Fibroblast of skin of scalp (primary cell): Measurements from ENCODE around the gene MIEN1.
"Not testable (repeated sequence)": the region's sequence is repeated elsewhere in the genome, so short reads cannot be mapped to it uniquely, and the experiment has no call there.

Experiments
- DNase-seq: peaks from one replicate; pipeline ENCODE4 v3.0.0-alpha.2; 2013

MIEN1 gene

DNA sequence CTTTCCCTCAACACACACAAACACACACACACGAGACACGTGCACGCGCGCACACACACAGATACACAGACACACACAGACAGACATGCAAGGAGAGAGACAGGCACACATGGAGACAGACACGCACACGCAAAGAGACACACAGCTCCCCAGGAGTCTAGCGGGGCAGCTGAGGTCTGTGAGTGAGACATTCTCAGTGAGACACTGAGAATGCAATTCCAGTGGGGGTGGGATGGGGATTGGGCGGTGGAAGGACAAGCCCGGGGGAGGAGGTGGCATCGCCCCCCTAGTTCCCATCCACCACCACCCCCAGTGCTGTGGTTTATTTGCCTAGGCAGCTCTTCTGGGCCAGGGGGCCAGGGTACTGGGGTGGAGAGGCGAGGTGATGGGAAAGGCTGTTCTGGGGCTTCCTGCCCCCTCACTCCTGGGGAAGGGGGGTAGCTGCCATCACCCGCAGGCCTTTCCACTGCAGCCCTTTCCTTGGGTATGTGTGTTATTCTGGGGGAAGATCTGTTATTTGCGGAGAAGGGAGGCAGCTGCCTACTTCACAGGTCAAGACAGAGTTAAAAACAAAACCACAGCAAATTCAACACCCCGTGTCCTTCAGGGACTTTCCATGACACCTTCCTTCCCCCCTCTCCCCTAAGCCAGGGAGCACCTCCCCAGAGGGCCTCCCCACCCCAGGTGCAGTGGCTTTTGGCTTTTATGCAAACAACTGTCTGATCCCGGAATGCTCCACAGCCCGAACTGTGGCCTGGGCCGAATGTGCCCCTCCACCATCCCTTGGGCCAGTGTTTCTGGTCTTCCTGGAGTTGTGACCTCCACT lies 25.4 kb upstream of the MIEN1 start:
- peak; percentile 81 for DNase-seq

DNA sequence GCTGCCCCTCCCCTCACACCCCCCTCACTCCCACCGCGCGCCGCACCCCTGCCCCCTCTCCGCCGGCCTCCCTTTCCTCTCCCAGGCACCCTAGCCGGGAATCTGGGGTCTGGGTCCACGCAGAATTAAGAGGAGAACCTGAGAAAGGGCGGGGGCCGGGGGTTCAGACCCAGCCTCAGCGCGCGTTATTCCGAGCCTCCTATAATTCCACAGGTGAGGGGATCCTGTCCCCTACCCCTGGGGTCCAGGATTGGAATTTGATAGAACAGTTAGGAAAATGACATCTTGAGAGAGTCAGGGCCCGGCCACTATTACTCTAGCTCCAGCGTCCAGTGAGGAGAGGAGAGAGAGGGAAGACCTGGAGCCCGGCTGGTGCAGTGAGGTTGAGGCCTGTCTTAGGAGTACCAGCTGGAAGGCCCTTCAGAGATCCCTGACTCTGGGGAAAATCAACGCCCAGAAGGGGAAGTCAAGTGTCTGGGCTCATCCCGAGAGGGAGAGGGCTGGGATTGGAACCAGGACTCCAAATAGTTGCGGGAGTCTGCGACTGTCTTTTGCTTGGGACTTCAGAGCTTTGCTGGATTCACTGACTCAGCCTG lies 24.7 kb upstream of the MIEN1 start:
- DNase-seq, result no peak

DNA sequence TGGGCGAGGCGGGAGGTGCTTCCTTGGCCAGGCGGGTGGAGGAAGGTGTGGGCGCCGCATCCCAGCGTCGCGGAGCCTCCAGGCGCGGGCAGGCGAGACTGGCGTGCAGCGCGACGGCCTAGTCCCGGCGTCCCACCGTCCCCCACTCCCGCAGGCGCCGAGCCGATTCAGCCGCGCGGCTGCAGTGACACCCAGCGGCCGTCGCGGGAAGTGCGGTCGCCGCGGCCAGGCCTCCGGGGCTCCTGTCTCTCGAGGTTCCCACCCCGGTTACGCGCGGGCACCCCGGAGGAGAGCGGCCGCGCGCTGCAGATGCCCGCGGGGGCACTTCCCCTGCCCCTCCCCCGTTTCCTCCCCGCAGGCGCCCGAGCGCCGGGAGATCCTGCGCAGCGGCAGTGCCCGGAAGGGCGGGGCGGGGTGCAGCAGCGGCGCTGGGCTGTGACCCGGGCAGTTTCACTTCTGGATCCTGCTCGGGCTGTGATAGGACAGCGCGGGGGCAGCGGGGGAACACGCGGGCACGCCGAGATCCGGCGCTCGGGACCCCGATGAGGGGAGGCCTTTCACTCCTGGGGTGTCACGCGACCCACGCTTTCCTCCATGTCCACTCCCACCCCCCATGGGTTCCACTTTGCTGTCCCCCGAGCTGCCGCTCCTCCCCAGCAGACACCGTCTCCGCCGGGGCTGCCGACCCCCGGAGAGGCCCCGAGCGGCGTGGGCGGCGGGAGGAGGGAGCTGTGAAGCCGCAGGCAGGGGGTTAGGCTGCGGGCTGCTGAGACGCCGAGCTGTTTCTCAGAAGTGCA lies 24.0 kb upstream of the MIEN1 start:
- DNase-seq, result peak; percentile 91

DNA sequence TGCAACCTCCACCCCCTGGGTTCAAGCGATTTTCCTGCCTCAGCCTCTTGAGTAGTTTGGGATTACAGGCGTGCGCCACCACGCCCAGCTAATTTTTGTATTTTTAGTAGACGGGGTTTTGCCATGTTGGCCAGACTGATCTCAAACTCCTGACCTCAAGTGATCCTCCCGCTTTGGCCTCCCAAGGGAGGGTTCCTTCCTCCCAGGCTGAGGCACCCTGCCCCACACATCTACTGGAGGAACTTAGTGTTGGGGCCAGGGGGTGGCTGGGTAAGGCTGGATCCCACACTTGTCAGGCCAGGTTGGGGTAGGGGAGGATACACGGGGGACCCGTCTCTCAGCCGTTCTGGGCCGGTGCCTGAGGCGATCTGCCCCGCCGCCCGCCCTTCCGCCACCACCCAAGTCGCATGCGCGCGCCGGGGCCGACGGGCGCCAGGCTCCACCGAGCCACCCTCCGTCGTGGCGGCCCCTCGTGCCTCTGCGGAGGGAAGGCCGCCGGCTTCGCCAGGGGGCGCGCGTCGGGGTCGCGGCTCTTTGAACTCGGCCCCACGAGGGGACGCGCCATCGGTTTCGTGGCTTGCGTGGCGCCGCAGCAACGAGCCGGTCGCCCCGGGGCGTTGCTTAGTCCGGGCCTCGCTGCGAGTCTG lies 23.3 kb upstream of the MIEN1 start:
- peak; percentile 47 for DNase-seq

DNA sequence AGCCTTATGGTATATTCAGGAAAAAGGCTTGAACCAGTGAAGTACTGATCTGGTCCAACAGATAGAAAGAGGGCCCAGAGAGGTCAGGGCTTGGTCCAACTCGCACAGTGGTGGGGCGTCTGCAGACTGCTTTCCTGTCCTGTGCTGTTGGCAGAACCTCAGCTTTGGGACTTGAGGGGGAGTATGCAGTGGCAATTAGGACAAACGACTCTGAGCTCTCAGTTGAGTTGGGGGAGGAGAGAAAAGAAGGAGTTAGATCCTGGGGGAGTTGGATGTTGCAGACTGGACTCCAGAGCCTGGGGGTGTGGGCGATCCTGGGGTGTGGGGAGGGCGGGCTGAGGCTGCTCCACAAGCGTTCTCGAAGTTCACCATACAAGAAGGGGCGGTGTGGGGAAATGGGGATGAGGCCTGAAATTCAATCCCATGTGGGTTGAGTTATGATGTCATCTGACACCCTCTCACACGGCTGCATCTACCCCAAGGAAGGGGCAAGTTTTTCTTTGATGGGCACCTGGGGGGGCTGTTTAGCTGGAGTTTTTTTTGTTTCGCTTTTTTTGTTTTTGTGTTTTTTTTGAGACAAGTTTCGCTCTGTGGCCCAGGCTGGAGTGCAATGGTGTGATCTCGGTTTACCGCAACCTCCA lies 22.0 kb upstream of the MIEN1 start:
- no peak for DNase-seq

DNA sequence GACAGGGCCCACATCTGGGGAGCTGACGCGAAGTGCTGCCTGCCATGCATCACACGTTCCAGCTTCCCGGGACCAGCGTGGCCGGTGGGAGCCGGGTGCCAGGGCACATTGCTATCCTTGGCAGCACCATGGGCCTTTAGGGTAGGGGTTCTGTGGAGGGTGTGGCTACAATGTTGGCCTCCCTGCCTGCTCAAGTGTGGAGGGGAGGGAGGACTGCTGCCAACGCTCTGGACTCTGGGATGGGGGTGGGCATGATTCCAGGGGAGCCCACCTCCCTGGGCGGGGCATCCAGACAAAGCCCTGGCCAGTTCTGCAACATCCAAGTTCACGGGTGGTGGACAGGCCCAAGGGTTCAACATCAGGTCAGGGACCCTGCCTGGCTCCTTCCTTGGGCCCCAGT lies 21.3 kb upstream of the MIEN1 start:
- no peak for DNase-seq

DNA sequence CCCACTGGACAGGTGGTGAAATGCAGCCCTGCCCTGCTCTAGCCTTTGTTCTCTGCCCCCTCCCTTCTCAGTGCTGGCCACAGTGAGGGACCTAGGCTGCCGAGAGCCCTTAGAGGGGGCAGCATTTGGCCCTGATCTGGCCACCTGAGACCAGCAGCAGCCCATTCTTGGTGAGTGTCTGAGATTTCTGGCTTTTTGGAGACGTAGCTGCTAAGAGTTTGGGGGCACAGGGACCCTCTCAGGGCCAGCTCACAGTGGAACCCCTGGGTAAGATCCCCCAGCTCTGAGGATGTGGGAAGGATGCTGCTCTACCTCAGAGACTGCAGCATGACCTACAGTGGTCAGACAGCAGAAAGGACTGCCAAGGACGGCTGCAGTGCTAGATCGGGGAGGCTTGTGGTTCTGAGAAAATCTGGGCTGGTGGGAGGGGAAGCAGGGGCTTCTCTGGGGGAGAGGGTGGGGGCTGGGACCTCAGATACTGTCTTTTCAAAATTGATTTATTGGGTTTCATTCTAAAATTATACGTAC lies 20.7 kb upstream of the MIEN1 start:
- no peak for DNase-seq

DNA sequence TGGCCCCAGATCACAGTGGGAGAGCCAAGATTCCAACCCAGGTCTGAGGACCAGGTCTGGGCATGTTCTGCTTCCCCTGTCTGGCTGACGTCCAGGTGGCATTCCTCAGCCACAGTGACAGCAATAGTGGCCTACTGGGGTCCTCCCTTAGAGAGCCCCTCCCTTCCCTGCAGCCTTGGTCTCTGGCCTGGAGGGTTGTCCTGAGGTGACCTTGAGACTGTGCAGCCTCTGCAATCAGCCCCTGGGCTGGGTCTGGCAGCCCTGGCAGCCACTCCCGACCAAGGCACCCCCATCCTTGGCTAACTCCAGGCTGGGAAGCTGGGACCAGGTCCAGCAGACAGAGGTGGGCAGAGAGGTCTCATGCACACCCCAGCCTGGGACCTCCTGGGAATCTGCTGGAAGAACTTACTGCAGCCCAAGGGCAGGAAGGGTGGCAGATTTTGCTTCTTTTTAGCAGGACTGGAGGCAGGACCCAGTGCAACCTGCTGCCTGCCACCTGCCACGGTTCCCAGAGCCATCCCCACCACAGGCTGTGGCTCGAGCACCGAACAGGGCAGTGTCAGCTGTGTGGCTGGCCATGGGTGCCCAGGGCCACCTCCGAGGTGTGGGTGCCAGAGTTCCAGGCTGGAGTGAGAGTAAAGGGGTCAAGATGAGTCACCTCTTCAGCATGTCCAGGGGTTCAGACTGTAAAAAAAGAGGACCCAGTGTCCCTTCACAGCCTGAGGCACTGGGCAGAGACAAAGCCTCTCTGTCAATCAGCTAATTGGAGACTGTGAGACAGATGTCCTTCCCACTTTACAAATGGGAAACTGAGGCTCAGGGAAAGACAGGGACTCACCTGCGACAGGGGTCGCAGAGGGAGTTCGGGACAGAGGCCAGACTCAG lies 20.0 kb upstream of the MIEN1 start:
- DNase-seq, result no peak

DNA sequence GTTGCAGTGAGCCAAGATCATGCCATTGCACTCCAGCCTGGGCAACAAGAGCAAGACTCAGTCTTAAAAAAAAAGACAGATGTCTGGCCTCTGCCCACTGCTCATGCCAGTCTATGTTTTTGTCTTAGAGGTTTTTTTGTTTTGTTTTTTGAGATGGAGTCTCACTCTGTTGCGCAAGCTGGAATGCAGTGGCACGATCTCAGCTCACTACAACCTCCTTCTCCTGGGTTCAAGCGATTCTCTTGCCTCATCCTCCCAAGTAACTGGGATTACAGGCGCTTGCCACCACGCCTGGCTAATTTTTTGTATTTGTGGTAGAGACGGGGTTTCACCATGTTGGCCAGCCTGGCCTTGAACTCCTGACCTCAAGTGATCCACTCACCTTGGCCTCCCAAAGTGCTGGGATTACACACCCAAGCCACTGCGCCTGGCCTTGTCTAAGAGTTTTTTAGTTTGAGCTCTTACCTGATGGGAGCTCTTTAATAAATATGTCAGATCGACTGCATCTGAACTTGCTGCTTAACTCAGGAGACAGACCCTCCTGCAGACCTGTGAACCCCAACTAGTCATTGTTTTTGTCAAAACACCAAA lies 18.2 kb upstream of the MIEN1 start:
- not testable (repeated sequence) for DNase-seq

DNA sequence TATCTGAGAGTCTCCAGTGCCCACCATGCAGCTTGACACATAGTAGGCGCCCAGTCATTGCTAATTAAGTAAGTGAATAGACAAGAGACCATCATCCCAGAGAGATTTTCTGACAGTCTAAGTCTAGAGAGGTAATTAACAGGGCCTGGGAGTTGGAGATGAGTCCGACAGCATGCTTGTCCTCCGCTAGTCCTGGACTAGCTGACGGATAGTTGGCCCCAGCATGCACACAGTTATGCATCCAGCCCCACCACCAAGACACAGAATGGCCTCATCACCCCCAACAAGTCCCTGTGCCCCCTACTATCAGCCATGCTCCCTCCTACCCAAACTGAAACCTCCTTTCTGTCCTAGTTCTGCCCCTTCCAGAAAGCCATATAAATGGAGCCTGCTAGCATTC lies 17.4 kb upstream of the MIEN1 start:
- DNase-seq, result no peak

DNA sequence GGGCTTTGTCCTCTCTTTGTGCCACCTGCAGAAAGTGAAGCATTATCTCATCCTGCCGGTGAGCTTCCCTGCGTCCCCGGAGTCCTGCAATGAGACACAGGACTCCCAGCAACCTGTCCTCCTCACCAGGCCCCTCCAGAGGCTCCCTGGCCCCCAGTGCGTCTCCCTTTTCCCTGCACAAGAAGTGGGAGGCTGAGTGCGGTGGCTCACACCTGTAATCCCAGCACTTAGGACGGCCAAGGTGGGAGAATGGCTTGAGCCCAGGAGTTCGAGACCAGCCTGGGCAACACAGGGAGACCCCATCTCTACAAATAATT lies 15.8 kb upstream of the MIEN1 start:
- DNase-seq, result no peak

DNA sequence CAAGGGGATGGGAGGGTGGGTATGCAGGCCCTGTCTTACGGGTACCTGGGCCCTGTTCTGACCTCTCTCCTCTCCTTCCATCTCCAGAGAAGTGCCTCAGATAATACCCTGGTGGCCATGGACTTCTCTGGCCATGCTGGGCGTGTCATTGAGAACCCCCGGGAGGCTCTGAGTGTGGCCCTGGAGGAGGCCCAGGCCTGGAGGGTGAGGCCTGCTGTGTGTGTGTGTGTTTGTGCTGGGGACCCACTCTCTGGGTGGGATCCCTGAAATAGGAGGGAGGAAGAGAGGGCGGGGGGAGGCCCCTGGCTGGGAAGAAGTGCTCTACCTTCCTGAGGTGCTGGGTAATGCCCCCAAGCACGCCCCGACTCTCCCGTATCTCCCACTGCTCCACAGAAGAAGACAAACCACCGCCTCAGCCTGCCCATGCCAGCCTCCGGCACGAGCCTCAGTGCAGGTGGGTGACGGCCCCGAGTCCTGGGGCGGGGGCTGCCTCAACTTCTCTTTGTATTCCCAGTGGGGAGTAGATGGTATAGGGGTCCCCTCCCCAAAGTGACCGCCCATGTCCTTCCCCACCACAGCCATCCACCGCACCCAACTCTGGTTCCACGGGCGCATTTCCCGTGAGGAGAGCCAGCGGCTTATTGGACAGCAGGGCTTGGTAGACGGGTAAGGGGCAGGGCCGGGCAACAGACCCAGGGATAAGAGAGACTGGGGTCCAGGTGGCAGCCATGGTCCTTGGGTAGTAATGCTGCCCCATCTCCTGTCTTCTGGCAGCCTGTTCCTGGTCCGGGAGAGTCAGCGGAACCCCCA lies 15.2 kb upstream of the MIEN1 start:
- DNase-seq, result no peak

DNA sequence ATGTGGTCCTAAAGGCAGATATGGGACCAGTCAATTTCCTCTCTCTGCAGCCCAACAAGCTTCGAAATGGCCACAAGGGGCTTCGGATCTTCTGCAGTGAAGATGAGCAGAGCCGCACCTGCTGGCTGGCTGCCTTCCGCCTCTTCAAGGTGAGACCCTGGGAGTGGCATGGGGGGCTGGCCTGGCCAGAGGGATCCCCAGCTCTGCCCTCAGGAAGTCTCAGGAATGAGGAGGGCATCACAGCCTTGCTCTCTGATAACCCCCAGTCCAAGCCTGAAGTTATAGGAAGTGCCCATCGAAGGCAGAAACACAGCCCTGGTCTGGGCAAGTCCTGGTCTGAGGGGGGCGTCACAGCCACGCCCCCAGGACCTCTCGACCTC lies 14.5 kb upstream of the MIEN1 start:
- no peak for DNase-seq

DNA sequence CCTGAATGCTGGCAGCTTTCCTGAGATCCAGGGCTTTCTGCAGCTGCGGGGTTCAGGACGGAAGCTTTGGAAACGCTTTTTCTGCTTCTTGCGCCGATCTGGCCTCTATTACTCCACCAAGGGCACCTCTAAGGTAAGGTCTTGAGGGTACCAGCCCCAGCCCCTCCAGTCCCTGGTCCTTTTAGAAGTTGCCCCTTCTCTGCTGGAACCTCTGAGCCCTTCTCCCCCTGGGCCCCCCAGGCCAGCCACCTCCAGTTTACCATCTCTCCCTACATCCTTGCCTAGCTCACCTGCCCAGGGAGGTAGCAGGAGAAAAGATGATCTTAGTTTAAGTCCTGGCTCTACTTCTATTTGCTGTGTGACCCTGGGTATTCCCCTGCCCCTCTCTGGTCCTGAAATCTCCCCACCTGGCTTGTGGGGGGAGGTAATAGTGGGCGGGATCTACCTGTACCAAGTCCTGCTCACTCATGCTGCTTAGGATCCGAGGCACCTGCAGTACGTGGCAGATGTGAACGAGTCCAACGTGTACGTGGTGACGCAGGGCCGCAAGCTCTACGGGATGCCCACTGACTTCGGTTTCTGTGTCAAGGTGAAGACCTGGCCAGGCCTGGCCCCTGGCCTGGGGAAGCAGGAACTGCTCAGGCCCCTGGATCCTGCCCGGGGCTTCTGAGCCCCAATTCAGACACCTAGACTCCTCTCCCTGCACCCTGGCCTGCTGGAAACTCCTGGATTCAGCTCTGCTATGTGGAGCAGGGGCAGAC lies 13.9 kb upstream of the MIEN1 start:
- DNase-seq, result no peak

DNA sequence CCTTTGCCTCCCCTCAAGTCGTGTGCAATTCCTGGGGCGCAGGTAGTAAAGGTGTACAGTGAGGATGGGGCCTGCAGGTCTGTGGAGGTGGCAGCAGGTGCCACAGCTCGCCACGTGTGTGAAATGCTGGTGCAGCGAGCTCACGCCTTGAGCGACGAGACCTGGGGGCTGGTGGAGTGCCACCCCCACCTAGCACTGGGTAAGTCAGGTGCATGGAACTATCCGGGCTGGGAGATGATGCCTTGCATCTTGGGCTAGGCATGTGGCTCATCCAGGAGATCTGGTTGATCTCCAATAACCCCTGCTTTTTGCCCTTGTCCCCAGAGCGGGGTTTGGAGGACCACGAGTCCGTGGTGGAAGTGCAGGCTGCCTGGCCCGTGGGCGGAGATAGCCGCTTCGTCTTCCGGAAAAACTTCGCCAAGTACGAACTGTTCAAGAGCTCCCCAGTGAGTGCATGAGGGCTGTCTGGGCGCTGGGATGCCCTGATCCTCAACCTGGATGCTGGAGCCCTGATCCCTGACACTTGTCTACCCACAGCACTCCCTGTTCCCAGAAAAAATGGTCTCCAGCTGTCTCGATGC lies 12.6 kb upstream of the MIEN1 start:
- DNase-seq, result no peak

DNA sequence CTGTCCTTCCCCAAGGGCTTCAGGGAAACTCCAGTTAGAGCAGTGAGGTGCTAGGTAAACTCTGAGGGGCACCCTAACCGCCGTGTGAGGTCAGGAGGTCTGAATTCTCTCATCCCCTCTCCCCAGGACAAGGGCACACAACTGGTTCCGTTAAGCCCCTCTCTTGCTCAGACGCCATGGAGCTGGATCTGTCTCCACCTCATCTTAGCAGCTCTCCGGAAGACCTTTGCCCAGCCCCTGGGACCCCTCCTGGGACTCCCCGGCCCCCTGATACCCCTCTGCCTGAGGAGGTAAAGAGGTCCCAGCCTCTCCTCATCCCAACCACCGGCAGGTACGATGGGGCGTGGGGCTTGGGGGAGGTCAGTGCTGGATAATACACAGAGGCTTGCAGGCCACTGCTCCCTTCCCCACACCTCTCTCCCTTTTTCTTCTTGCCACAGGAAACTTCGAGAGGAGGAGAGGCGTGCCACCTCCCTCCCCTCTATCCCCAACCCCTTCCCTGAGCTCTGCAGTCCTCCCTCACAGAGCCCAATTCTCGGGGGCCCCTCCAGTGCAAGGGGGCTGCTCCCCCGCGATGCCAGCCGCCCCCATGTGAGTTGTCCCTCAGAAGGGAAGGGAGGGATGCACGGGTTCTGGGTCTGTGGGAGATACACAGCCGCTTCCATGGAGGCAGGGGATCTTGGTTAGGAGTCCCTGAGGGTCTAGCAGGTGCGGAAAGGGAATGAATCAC lies 12.0 kb upstream of the MIEN1 start:
- DNase-seq, result no peak

DNA sequence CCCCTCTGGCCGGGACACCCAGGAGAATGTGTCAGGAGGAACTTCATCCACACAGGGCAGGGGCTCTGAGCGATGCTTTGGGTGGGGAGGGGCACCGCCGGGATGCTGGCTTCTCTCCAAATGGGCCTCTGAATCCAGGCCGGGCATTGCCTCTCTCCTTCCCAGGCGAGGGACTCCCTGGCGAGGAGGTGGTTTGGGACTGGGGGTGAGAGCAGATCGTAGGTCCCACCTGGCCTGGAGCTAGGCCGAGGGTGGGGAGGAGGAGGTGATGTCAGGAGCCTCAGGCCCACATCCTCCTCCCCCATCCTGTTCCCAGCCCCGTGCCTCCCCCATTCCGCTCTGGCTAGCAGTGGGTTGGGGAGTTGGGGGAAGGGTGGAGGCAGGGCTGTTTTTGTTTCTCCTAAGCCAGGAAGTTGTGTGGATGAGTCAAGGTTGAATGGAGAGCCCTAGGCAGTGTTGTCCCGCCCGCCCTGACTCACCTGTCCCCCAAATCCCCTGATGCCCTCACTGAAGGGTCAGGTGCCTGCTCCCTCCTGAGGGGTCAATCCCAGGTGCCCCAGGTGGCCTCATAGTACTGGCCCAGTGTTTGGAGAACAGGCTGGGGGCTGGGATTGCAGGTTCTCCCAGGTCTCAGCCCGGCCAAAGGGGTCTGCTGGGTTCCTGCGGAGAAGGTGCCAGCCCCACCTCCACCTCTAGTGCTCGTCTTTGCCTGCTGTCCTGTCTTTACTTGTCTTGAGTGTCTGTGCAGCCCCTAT lies 10.2 kb upstream of the MIEN1 start:
- peak; percentile 65 for DNase-seq
